ENCODE results near the gene C1orf216.

- TF ChIP-seq CTCF (IDR thresholded peaks at IDR 0.05) (no peak), USF2 (CRISPR knock-in tag; IDR thresholded peaks at IDR 0.05) (no peak), PRRX2 (CRISPR knock-in tag; IDR thresholded peaks at IDR 0.05) (no peak), NR3C1 (CRISPR knock-in tag; conservative IDR thresholded peaks at IDR 0.05; ENCODE audit: low read depth) (no peak), ZNF138 (CRISPR knock-in tag; conservative IDR thresholded peaks at IDR 0.05) (no peak), IRF1 (CRISPR knock-in tag; IDR thresholded peaks at IDR 0.05) (no peak)
Observed at GRCh38 chr1:35708441-35708921, 10.2 kb downstream of the C1orf216 start.

All from WTC11 (cell line).